ENCODE data around the gene RAB30. TPM values are rescaled to one million over a fixed set of nuclear protein-coding genes. Genes with fewer than 3 reads are reported as not detected.
A peak's percentile ranks its signal among the peaks of the same experiment; 100 is the strongest.

Gene RAB30
- total RNA-seq, 6 experiments from 2014 or later = 17.6 to 22.2 (median 19.4) TPM

DNA sequence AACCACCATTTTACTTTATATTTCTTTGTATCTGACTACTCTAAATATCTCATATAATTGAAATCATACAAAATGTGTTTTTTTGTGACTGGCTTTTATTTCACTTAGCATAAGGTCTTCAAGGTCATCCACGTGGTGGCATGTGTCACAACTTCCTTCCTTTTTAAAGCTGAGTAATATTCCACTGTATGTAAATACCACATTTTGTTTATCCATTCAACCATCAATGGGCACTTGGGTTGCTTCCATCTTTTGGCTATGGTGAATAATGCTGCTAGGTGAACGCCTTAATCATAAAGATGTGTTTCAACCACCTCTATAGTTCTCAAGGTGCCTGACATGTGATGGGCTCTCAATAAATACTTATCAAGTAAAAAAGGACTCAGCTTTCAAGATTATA, 15.5 kb downstream of the RAB30 start:
- Mint-ChIP-seq H3K36me3 (ENCODE audit: low read depth) (peaks cover 30% of the 10 kb centered on the region), H3K27ac (no peak overlapping the region), H3K9me3 (no peaks in the 10 kb centered on the region), H3K4me1 (ENCODE audit: low read depth) (peaks cover 57% of the 10 kb centered on the region), H3K4me3 (no peak overlapping the region), H3K27me3 (ENCODE audit: insufficient read depth) (no peaks in the 10 kb centered on the region; the same call in 1 of the 2 replicates)
- TF ChIP-seq, protein P1, sequence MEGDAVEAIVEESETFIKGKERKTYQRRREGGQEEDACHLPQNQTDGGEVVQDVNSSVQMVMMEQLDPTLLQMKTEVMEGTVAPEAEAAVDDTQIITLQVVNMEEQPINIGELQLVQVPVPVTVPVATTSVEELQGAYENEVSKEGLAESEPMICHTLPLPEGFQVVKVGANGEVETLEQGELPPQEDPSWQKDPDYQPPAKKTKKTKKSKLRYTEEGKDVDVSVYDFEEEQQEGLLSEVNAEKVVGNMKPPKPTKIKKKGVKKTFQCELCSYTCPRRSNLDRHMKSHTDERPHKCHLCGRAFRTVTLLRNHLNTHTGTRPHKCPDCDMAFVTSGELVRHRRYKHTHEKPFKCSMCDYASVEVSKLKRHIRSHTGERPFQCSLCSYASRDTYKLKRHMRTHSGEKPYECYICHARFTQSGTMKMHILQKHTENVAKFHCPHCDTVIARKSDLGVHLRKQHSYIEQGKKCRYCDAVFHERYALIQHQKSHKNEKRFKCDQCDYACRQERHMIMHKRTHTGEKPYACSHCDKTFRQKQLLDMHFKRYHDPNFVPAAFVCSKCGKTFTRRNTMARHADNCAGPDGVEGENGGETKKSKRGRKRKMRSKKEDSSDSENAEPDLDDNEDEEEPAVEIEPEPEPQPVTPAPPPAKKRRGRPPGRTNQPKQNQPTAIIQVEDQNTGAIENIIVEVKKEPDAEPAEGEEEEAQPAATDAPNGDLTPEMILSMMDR (IDR thresholded peaks at IDR 0.05) = no peak
- DNase-seq = no peak

DNA sequence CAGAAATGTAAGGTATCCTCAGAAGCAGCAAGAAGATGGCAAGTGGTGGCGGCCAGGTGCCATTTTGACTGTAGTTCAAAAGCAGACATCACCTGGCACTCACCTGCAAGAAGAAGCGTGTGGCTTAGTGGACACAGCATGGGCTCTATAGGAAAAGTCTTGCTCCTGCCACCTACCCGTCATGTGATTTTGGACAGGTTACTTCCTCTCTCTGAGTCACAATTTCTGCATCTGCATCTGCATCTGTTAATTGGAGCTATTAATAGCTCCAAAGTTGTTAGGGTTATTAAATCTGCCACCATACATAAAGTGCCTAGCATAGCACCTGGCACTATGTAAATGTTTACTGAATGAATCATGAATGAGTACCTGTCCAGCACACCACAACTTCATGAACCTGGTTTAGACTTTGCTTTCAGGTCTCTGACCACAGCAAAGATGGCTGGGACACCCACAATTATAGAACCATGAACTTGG, 16.8 kb downstream of the RAB30 start:
- Mint-ChIP-seq H3K27ac (no peak overlapping the region), H3K36me3 (ENCODE audit: low read depth) (peaks cover 26% of the 10 kb centered on the region)

DNA sequence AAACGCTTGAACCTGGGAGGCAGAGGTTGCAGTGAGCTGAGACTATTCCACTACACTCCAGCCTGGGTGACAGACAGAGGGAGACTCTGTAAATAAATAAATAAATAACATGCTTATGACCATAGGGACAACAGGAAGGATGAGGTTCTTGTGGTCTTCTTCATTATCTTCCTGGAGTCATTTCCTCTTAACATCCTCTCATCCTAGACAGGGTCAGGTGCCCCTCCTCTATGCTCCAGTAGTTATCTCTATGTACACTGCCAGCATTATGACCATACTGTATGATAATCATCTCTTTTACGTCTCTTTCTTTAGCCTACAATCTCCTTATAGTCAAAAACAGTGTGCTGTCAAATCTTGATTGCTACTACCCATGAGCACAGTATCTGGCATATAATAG, 17.7 kb downstream of the RAB30 start:
- Mint-ChIP-seq H3K27me3 (ENCODE audit: insufficient read depth) (no peaks in the 10 kb centered on the region; the same call in 1 of the 2 replicates), H3K27ac (peak overlapping the region; percentile 97; the same call in 1 of the 2 replicates), H3K9me3 (no peaks in the 10 kb centered on the region), H3K36me3 (ENCODE audit: low read depth) (peaks cover 26% of the 10 kb centered on the region), H3K4me3 (no peak overlapping the region), H3K4me1 (ENCODE audit: low read depth) (peaks cover 66% of the 10 kb centered on the region)
- TF ChIP-seq, protein P1 (IDR thresholded peaks at IDR 0.05) = no peak
- no peak for DNase-seq

More for the DNA sequence above, 16.8 kb downstream of the RAB30 start:
- TF ChIP-seq, protein P1 (IDR thresholded peaks at IDR 0.05) = no peak
- no peak for DNase-seq
- H3K4me3 Mint-ChIP-seq = no peak overlapping the region
- H3K9me3 Mint-ChIP-seq = no peaks in the 10 kb centered on the region
- H3K27me3 Mint-ChIP-seq (ENCODE audit: insufficient read depth) = no peaks in the 10 kb centered on the region; the same call in 1 of the 2 replicates
- H3K4me1 Mint-ChIP-seq (ENCODE audit: low read depth) = peaks cover 66% of the 10 kb centered on the region

DNA sequence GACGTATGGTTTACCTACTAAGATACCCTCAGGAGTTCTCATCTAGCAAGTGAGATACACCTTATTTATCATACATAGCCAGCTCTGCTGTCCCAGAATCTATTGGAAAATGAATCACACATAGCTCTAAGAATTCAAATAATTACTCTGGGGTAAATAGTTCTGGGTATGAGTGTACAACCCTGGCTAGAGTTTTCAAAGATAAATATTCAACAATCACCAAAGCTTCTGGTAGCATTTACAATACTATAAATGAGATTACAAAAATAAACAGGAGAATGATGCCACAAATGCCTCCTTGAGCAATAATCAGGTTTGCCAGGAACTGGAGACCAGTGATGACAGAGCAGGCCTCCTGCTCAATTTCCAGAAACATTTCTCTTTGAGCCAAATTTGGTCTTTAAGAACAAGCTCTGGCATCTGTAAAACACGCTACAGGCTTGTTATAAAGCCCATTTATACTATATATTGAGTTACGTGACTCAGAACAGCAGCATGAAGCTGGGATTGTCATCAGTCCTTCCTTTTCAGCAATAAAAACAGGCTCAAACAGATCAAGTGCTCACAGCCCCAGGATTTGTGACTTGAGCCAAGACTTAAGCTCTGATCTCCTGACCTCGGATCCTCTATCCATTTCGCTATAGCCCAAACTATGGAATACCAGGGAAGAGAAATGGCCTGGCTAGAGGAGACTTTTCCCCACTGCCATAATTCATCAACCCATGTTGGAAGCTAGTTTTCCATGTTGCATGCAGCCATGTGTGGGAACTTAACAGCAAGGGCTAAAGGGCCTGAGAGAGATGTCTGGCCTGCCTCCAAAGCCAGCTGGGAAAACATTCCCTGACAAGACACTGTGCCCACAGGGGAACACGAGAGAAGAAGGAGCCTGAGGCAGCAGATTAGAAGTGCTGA, 19.7 kb downstream of the RAB30 start:
- TF ChIP-seq, protein P1 (IDR thresholded peaks at IDR 0.05) = no peak
- peak; percentile 97 for DNase-seq
- H3K4me3 Mint-ChIP-seq = peak overlapping the region; percentile 81
- no peaks in the 10 kb centered on the region; the same call in 1 of the 2 replicates for H3K27me3 Mint-ChIP-seq (ENCODE audit: insufficient read depth)
- H3K36me3 Mint-ChIP-seq (ENCODE audit: low read depth) = peaks cover 26% of the 10 kb centered on the region
- H3K9me3 Mint-ChIP-seq = no peaks in the 10 kb centered on the region
- peaks cover 85% of the 10 kb centered on the region for H3K4me1 Mint-ChIP-seq (ENCODE audit: low read depth)
- peak overlapping the region; percentile 97 for H3K27ac Mint-ChIP-seq

DNA sequence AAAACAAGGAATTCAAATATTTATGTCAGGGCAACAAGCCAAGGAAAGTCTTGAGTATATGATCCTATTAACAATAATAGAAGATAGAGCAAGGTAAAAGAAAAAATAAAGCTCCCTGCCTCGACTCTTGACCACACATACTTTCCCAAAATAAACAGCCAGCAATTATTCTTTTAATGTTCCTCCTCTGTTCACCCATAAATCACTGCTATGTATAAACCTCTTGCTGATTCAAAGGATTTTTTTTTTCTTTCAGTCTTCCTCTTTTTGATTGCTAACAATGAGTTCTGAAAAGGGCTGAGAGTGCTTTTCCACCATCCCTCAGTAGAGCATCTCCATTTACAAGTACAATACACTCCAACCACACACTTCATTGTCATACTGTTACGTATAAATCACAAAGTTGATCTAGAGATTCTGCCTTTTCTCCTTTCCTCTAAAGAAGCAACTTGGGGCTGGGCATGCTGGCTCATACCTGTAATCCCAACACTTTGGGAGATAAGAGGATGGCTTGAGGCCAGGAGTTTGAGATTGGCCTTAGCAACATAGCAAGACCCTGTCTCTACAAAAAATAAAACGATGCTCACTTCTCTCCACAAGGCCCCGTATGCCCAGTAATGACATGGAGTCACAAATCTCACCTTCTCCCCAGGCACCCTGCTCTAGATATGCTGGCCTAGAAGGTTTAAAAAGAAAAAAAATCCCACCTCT, 24.0 kb downstream of the RAB30 start:
- peaks cover 89% of the 10 kb centered on the region for H3K4me1 Mint-ChIP-seq (ENCODE audit: low read depth)
- H3K27ac Mint-ChIP-seq = peak overlapping the region; percentile 9
- H3K9me3 Mint-ChIP-seq = no peaks in the 10 kb centered on the region
- TF ChIP-seq, protein P1 (IDR thresholded peaks at IDR 0.05) = no peak
- 0 out of 2 replicates have a peak, but pooled peaks cover 8% of the 10 kb centered on the region for H3K36me3 Mint-ChIP-seq (ENCODE audit: low read depth)
- peak; percentile 18 for DNase-seq
- H3K4me3 Mint-ChIP-seq = peak overlapping the region; percentile 1
- H3K27me3 Mint-ChIP-seq (ENCODE audit: insufficient read depth) = no peaks in the 10 kb centered on the region; the same call in 1 of the 2 replicates
